Measurements from ENCODE around the gene CHST11.
"Not testable (repeated sequence)": the region's sequence is repeated elsewhere in the genome, so short reads cannot be mapped to it uniquely, and the experiment has no call there.

The CHST11 gene

GRCh38 chr12:104729091-104729490, 272.3 kb downstream of the CHST11 start:
- DNase-seq = no peak

DNA sequence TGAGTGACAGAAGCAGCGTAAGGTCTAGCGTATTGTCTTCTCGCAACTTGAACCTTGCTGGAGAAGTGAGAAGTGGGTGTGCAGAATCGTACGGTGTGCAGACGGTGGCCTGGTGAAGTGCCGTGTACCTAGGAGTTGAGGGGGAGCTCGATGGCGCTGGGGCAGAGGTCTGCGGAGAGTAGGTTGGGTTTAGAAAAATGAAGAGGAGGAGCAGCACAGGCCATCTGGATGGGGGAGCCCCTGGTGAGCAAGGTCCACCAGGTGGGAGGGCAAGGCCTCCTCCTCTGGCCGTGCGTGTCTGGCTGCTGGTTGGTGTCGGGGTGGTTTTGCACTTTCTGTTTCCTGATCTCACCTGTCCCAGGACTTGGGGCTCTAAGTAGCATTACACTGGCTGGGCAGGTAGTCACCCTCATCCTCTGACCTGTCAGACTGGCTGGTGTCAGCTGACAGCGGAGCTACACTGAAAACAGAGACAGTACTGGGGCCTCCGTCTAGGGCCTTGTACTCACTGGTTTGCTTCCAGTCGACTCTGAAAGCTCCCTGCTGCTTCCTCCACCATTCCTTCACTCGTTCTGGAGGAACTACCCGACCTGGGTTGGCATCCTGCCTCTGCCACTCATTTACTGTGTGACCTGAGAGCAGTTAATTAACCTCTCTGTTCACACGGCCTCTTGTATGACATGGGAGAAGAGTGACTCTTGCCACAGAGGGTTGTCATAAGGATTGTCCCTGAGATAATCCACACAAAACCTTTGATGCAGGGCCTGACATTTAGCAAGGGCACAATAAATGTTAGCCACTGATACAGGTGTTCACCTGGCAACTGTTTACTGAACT, 273.1 kb downstream of the CHST11 start:
- DNase-seq = no peak

GRCh38 chr12:104730763-104731162, 274.0 kb downstream of the CHST11 start:
- DNase-seq = no peak

- no peak for DNase-seq
These were observed 277.0 kb downstream of the CHST11 start for GRCh38 chr12:104733717-104734175.

GRCh38 chr12:104734541-104735095, 277.9 kb downstream of the CHST11 start:
- DNase-seq = no peak

- no peak for DNase-seq
These were observed 279.1 kb downstream of the CHST11 start for GRCh38 chr12:104735801-104736200.

GRCh38 chr12:104736307-104736706, 279.6 kb downstream of the CHST11 start:
- no peak for DNase-seq

- DNase-seq = no peak
These were observed 280.4 kb downstream of the CHST11 start for GRCh38 chr12:104737113-104737512.

DNA sequence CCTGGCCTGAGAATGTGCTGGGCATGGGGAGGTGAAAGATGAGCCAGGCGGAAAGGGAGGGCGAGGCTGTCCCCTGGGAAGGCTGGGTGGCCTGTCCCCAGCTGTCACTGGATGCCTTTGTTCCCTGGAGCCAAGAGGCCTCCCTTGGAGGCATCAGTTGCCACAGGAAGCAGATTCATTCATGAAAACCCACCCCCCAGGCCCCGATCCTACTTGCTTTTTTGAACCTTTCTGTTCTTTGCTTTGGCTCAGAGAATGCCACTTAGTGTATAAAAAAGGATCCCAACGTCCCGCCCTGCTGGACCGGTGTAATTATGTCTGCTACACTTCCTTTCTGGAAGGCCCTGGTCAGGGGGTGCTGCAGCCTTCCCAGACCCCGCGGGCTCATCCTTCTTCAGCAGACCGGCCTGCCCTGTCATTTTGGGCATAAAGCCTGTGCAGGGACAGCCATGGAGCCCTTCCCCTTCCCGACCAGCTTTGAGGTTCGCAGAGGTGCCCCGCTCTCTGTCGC, 281.1 kb downstream of the CHST11 start:
- DNase-seq = no peak

GRCh38 chr12:104738331-104738730, 281.6 kb downstream of the CHST11 start:
- DNase-seq = no peak

GRCh38 chr12:104738776-104739642, 282.3 kb downstream of the CHST11 start:
- DNase-seq = no peak

DNA sequence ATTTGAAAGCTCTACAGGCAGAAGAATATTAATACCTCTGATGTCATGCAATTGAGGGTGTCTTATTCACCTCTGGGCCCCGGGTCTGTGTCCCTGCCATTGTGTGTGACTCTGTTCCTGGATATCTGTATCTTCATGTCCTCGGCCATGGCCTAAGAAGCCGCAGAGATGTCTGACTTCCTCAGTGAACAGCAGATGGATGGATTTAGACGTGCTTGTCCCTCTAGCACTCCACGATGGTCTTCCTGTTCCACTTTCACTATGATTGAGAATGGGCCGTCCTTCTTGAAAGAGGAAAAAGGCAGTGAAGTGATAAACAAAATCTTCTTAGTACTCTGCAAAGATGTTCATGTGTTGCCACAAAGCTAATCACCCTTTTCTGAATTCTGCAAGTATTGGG, 283.9 kb downstream of the CHST11 start:
- no peak for DNase-seq

- DNase-seq = no peak
These were observed 284.3 kb downstream of the CHST11 start for GRCh38 chr12:104741077-104741476.

DNA sequence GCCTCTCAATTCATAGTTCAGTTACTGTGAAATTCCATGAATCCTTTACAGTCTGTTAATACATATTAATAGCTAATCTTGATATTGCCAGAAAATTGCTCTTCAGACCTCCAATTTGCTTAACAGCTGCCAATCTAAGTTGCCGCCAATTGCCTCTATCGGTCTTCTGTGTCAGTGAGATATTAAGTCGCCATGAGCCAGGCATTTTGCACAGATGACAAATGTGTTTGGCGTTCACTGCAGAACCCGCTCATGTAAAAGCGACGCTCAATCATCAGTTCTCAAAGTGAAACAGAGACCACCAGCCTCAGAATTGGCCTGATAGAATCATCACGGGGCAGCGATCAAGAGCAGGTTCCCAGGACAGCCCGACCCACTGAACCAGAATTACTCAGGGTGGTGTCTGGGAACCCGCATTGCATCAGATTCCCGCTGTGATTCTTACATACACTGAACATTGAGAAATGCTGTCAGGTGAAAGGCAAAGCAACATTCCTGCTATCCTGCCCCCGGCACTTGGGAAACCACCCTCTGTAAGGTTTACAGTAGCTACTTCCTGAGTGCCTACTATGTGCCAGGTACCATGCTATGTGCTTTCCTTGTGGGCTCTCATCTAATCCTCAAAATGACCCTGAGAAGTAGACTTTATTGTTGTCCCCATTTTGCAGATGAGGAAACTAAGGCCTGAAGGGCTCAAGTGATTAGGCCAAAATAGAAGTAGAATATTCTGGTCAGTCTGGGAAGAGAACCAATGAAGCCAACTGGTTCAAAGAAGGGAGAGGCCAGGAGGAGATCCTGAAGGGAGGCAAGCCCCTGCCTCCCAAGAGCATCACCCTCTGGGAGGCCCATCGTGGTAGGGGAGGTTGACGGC, 285.0 kb downstream of the CHST11 start:
- no peak for DNase-seq

DNA sequence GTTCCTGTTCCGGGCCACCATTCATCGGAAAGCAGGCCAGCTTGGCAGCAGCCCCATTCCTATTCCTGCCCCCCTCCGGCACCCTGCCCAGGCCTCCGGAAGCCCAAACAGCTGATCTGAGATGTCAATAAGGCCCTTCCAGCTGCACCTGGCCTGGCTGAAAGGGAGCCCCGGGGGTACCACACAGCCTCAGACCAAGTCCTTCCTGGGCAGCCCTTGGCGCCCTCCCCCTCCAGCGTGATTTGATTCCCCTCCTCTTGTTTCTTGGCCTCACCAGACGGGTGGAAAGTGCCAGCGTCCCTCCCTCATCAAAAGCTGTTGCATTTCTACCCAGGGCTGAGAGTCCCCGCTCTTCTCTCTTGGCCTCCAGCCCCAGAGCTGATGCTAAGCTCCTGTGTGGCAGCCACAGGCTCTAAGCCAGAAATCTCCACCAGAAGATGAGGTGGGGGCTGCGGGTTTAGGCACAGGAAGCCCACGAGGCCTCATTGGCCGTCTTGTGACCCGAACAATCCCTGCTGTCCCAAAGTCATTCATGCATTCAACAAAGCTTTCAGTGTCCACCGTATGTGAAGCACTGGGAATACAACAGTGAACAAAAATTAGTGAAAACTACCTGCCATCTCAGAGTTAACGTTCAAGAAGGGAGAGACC, 285.9 kb downstream of the CHST11 start:
- no peak for DNase-seq

- DNase-seq = no peak
These were observed 286.4 kb downstream of the CHST11 start for GRCh38 chr12:104743202-104743580.

DNA sequence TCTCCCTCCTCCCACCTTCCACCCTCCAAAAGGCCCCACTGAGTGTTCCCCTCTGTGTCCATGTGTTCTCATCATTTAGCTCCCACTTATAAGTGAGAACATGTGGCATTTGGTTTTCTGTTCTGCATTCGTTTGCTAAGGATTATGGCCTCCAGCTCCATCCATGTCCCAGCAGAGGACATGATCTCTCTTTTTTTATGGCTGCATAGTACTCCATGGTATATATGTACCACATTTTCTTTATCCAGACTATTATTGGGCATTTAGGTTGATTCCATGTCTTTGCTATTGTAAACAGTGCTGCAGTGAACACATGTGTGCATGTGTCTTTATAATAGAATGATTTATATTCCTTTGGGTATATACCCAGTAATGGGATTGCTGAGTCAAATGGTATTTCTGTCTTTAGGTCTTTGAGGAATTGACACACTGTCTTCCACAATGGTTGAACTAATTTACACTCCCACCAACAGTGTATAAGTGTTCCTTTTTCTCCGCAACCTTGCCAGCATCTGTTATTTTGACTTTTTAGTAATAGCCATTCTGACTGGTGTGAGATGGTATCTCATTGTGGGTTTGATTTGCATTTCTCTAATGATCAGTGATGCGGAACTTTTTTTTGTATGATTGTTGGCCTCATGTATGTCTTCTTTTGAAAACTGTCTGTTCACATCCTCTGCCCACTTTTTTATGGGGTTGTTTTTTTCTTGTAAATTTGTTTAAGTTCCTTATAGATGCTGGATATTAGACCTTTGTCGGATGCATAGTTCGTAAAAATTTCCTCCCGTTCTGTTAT, 287.2 kb downstream of the CHST11 start:
- not testable (repeated sequence) for DNase-seq

- no peak for DNase-seq
These were observed 289.8 kb downstream of the CHST11 start for GRCh38 chr12:104746467-104747088.

DNA sequence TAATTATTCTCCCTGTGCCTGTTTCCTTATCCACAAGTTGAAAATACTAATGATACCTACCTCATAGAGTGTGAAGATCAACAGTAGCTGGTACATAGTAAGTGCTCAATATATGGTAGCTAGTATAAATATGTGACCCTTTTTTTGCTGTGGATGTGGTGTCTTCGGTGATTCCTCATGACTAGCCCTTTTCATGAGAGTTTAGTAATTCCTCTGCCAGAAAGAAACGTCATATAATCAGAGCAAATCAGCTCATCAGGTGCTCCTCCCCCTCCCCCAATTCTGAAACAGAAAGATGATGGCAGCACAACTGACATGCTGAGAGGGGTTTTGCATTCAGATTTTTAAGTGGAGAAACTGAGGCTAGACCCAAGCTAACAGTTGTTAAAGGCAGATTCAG, 290.6 kb downstream of the CHST11 start:
- no peak for DNase-seq

DNA sequence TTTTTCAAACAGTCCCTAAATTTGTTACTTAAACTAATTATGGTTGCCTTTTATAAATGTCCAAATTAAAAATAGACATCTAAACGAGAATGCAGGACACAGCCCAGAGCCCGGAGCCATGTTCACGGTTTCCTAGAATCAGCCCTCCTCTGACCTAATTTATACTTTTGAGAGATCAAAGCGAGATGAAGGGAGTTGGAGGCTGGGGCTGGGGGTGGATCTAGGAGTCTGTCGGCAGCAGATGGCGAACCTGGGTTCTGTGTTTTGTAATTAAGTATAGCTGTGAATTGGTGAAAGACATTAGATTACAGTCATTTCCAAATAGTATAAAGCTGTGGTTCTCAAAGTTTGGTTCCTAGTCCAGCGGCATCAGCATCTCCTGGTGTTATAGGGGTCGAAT, 291.2 kb downstream of the CHST11 start:
- no peak for DNase-seq

DNA sequence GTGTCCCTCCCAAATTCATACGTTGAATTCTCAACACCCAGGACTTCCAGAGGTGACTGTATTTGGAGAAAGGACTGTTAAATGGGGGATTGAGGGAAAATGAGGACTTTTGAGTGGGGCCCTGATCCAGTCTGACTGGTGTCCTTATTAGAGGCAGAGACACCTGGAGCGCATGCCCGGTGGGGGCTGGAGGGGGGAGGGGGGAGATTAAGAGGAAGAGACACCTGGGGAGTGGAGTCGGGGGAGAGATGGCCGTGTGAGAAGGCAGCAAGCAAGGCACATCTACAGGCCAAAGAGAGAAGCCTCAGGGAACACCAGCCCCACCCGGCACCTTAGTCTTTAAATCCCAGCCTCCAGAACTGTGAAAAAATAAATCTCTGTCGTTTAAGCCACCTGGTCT, 291.6 kb downstream of the CHST11 start:
- DNase-seq = no peak

All from GF-D8 (cell line).